Neural crest cell (in vitro differentiated cells): ENCODE measurements around the gene PTPRM. TPM values are rescaled to one million over a fixed set of nuclear protein-coding genes. Genes with fewer than 3 reads are reported as not detected.

Source experiments
- DNase-seq: peaks from one replicate; pipeline ENCODE4 v3.0.0; 2021; ENCODE audit warnings: low read depth, mixed read lengths, low spot score
- H3K27ac Mint-ChIP-seq: one replicate; pipeline ENCODE4 v1.8.0; 2021; ENCODE audit warnings: mild to moderate bottlenecking, mixed read lengths; ENCODE audit not compliant: unreplicated experiment
- H3K27me3 Mint-ChIP-seq: 2 replicates; pipeline ENCODE4 v1.8.0; 2021; ENCODE audit warnings: low read depth, mild to moderate bottlenecking, mixed read lengths
- H3K36me3 Mint-ChIP-seq: 2 replicates; pipeline ENCODE4 v1.8.0; 2021; ENCODE audit warnings: low read depth, mild to moderate bottlenecking, mixed read lengths
- H3K4me1 Mint-ChIP-seq: 2 replicates; pipeline ENCODE4 v1.8.0; 2021; ENCODE audit warnings: mixed read lengths
- H3K4me3 Mint-ChIP-seq: one replicate; pipeline ENCODE4 v1.8.0; 2021; ENCODE audit warnings: mild to moderate bottlenecking, mixed read lengths
- H3K9me3 Mint-ChIP-seq: 2 replicates; pipeline ENCODE4 v1.8.0; 2021; ENCODE audit warnings: mixed read lengths
- total RNA-seq: library from RNA; stranded (reverse); gene quantifications from 2 replicates; pipeline ENCODE4 v1.2.1, GENCODE V29; 2021
- TF ChIP-seq, protein P1 (sequence below): fragments of 200-600 bp; sonication (generic); conservative IDR thresholded peaks from 2 replicates; pipeline ENCODE4 v1.5.0; 2021; ENCODE audit warnings: antibody characterized with exemption, mild to moderate bottlenecking

Gene PTPRM
- total RNA-seq, 1 donor from 2014 or later: 7.7 TPM

GRCh38 chr18:7919565-7919964, 352.4 kb downstream of the PTPRM start:
- TF ChIP-seq, protein P1, sequence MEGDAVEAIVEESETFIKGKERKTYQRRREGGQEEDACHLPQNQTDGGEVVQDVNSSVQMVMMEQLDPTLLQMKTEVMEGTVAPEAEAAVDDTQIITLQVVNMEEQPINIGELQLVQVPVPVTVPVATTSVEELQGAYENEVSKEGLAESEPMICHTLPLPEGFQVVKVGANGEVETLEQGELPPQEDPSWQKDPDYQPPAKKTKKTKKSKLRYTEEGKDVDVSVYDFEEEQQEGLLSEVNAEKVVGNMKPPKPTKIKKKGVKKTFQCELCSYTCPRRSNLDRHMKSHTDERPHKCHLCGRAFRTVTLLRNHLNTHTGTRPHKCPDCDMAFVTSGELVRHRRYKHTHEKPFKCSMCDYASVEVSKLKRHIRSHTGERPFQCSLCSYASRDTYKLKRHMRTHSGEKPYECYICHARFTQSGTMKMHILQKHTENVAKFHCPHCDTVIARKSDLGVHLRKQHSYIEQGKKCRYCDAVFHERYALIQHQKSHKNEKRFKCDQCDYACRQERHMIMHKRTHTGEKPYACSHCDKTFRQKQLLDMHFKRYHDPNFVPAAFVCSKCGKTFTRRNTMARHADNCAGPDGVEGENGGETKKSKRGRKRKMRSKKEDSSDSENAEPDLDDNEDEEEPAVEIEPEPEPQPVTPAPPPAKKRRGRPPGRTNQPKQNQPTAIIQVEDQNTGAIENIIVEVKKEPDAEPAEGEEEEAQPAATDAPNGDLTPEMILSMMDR: no peak
- H3K9me3 Mint-ChIP-seq: peaks cover 9% of the 10 kb centered on the region
- H3K36me3 Mint-ChIP-seq: peaks cover 5% of the 10 kb centered on the region
- H3K4me3 Mint-ChIP-seq: no peak overlapping the region
- H3K27me3 Mint-ChIP-seq: no peaks in the 10 kb centered on the region
- no peak overlapping the region for H3K27ac Mint-ChIP-seq
- H3K4me1 Mint-ChIP-seq: no peaks in the 10 kb centered on the region
- DNase-seq: no peak

DNA sequence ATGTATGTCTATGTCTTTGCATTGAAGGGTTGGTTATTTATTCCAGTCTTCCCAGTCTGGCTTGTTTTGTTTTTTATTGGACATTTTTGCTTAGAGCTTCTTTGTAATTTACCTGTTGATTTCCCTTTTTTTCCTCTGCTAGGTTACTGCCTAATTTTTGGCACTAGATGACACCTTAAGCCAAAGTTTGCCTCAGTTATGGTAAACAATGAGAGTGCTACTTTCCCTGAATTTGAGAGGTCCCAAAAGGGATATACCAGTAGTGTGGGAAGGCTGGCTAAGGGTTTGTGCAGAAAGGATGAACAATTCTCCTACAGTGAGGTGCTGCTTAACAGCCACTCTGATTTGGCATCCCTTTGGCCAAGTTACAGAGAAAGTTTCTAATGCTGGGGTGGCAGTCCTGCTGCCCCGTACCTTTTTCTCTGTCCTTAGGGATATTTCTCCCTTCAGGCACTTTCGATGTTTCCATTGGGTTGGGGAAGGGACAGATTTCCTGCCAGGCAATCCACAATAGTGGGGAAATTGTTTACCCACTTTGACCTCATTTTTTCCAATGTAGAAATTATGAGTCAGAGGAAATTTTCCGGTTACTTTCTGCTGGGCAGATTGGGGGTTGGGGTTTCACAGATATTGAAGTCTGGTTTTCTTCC, 354.9 kb downstream of the PTPRM start:
- no peaks in the 10 kb centered on the region for H3K27me3 Mint-ChIP-seq
- DNase-seq: no peak
- no peak overlapping the region for H3K27ac Mint-ChIP-seq
- no peaks in the 10 kb centered on the region for H3K4me1 Mint-ChIP-seq
- peaks cover 9% of the 10 kb centered on the region for H3K9me3 Mint-ChIP-seq
- no peak overlapping the region for H3K4me3 Mint-ChIP-seq
- peaks cover 5% of the 10 kb centered on the region for H3K36me3 Mint-ChIP-seq
- TF ChIP-seq, protein P1: no peak

DNA sequence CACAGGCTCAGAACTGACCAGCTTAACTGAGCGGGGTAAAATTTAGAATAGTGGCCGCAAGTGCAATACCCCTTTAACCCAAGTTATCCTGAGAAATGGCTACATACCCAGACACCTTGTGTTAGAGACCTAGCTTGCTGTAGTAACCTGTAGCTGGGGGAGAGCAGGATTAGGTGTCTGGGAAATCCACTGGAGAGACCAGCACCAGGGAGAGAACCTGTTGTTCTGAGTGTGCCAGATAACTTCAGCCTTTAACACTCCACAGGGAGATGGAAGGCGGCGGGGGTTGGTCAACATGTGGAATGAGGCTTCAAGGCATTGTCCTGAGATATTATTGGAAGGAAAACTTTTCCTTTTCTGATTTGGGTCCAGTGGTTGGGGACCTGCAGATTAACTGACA, 356.0 kb downstream of the PTPRM start:
- Mint-ChIP-seq H3K9me3 (peaks cover 9% of the 10 kb centered on the region), H3K4me3 (no peak overlapping the region), H3K36me3 (peaks cover 5% of the 10 kb centered on the region), H3K27me3 (no peaks in the 10 kb centered on the region), H3K4me1 (no peaks in the 10 kb centered on the region), H3K27ac (no peak overlapping the region)
- no peak for DNase-seq
- TF ChIP-seq, protein P1: no peak

DNA sequence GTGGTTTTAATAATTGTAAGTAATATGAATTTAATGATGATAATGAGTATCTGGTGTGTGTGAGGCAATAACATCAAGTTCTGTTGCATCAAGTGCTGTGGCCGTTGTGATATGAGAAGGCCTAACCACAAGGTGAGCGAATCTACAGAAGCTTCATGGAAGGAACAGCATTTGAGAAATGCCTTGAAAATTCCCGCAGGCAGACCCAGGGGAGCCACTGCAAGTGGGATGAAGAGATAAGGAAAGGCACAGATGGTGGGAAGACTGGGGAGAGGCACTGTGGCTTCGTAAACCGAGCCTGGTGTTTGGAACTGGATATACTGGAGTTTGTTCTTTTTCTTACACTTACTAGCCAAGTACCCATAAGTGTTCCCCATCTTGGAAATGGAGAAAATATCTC, 357.5 kb downstream of the PTPRM start:
- no peak for DNase-seq
- no peak overlapping the region for H3K27ac Mint-ChIP-seq
- no peaks in the 10 kb centered on the region for H3K27me3 Mint-ChIP-seq
- peaks cover 4% of the 10 kb centered on the region for H3K4me1 Mint-ChIP-seq
- H3K4me3 Mint-ChIP-seq: no peak overlapping the region
- H3K9me3 Mint-ChIP-seq: peaks cover 7% of the 10 kb centered on the region
- TF ChIP-seq, protein P1: no peak
- peaks cover 5% of the 10 kb centered on the region for H3K36me3 Mint-ChIP-seq

GRCh38 chr18:7926526-7926925, 359.4 kb downstream of the PTPRM start:
- Mint-ChIP-seq H3K4me3 (no peak overlapping the region), H3K4me1 (peaks cover 4% of the 10 kb centered on the region)
- no peak for DNase-seq

More at GRCh38 chr18:7926526-7926925, 359.4 kb downstream of the PTPRM start:
- TF ChIP-seq, protein P1: peak; percentile 51
- no peaks in the 10 kb centered on the region for H3K36me3 Mint-ChIP-seq
- H3K27me3 Mint-ChIP-seq: no peaks in the 10 kb centered on the region
- no peak overlapping the region for H3K27ac Mint-ChIP-seq
- no peaks in the 10 kb centered on the region for H3K9me3 Mint-ChIP-seq
